Measurements from ENCODE around the gene STEAP3. TPM values are rescaled to one million over a fixed set of nuclear protein-coding genes. Genes with fewer than 3 reads are reported as not detected.

The STEAP3 gene
- total and polyA plus RNA-seq, 5 donors, result 4.8 to 12.4 (median 9.3) TPM

Other genes with a start within 250 kb of the STEAP3 start
- not detected for gene C1QL2, start 65.1 kb upstream of the STEAP3 start, total RNA-seq
- not detected for gene C1QL2, start 65.1 kb upstream of the STEAP3 start, polyA plus RNA-seq
- 10 to 100 TPM; 11.4 to 13.3 (median 13.0) TPM for gene C2orf76, start 143.0 kb downstream of the STEAP3 start, total RNA-seq
- 27.7 TPM for gene C2orf76, start 143.0 kb downstream of the STEAP3 start, polyA plus RNA-seq
- 100 to 1,000 TPM; 178 to 218 (median 200) TPM for gene DBI, start 143.1 kb downstream of the STEAP3 start, total RNA-seq
- gene DBI, start 143.1 kb downstream of the STEAP3 start, polyA plus RNA-seq, result 671 TPM
- 1 to 10 TPM; 4.7 to 9.6 (median 7.5) TPM for gene TMEM37, start 208.0 kb downstream of the STEAP3 start, total RNA-seq
- 8.2 TPM for gene TMEM37, start 208.0 kb downstream of the STEAP3 start, polyA plus RNA-seq

Measured in right cardiac atrium (tissue), 5 donors.